ENCODE measurements around the gene GPA33. TPM values are rescaled to one million over a fixed set of nuclear protein-coding genes. Genes with fewer than 3 reads are reported as not detected.

GPA33 gene
- total RNA-seq, 3 donors from 2014 or later (not counting 1 experiment from before 2014, with no cell fraction given) = 2.9 to 4.6 (median 4.5) TPM

- Mint-ChIP-seq H3K27me3 (ENCODE audit: low read depth in 2 of 2) (no peaks in the 10 kb centered on the region), H3K27ac (peak overlapping the region in 1 of 2 donors; percentile 65), H3K36me3 (peaks cover 8% of the 10 kb centered on the region), H3K4me3 (peak overlapping the region; percentile 61), H3K4me1 (peaks cover 47 to 55% of the 10 kb centered on the region in 2 donors), H3K9me3 (peaks cover 2 to 3% of the 10 kb centered on the region in 2 donors)
- intact Hi-C loops (cut with micrococcal nuclease) = no loop called here
- H3K36me3 ChIP-seq (ENCODE audit: control insufficient read depth, insufficient read depth, low read length) = no peaks in the 10 kb centered on the region
- no peak for TF ChIP-seq CTCF (IDR thresholded peaks at IDR 0.05)
- DNase-seq (no peak), ATAC-seq (peak in 2 of 3 donors; percentile 32 to 58)
- no peak overlapping the region for H3K4me3 ChIP-seq (ENCODE audit: low read length)
- H3K9me3 ChIP-seq (ENCODE audit: control insufficient read depth, insufficient read depth, low read length) = peaks cover 7% of the 10 kb centered on the region
- H3K27ac ChIP-seq (ENCODE audit: low read length) = no peak overlapping the region
- H3K4me1 ChIP-seq (ENCODE audit: control insufficient read depth, insufficient read depth, low read length) = peaks cover 35% of the 10 kb centered on the region
- H3K27me3 ChIP-seq (ENCODE audit: control insufficient read depth, insufficient read depth, low read length) = no peaks in the 10 kb centered on the region
- 34% methylated on average over 12 of the region's 12 CpGs for WGBS (ENCODE audit: insufficient coverage)
Measured at GRCh38 chr1:167105271-167106118, 15.3 kb upstream of the GPA33 start.

- Histone ChIP-seq H3K27ac (ENCODE audit: low read length) (no peak overlapping the region), H3K4me1 (ENCODE audit: control insufficient read depth, insufficient read depth, low read length) (peaks cover 26% of the 10 kb centered on the region), H3K36me3 (ENCODE audit: control insufficient read depth, insufficient read depth, low read length) (no peaks in the 10 kb centered on the region), H3K4me3 (ENCODE audit: low read length) (no peak overlapping the region), H3K9me3 (ENCODE audit: control insufficient read depth, insufficient read depth, low read length) (no peaks in the 10 kb centered on the region), H3K27me3 (ENCODE audit: control insufficient read depth, insufficient read depth, low read length) (no peaks in the 10 kb centered on the region)
- Mint-ChIP-seq H3K27me3 (ENCODE audit: low read depth in 2 of 2) (no peaks in the 10 kb centered on the region), H3K36me3 (no peaks in the 10 kb centered on the region), H3K4me3 (peak overlapping the region; percentile 61), H3K4me1 (peaks cover 35 to 42% of the 10 kb centered on the region in 2 donors), H3K9me3 (no peaks in the 10 kb centered on the region), H3K27ac (peak overlapping the region; percentile 45 to 65)
- intact Hi-C loops (cut with micrococcal nuclease) = no loop called here
- no peak for TF ChIP-seq CTCF (IDR thresholded peaks at IDR 0.05)
- peak in 1 of 2 donors; percentile 19 for DNase-seq
- 9% methylated on average over 4 of the region's 6 CpGs for WGBS (ENCODE audit: insufficient coverage)
- ATAC-seq = peak in 2 of 3 donors; percentile 48 to 51
Measured at GRCh38 chr1:167104256-167104633, 14.1 kb upstream of the GPA33 start.

- H3K27me3 Mint-ChIP-seq (ENCODE audit: low read depth in 2 of 2) = peaks cover 0 to 2% of the 10 kb centered on the region in 2 donors
- no peak for TF ChIP-seq CTCF (IDR thresholded peaks at IDR 0.05)
- 92% methylated on average over 5 of the region's 5 CpGs for WGBS (ENCODE audit: insufficient coverage)
- Histone ChIP-seq H3K27ac (ENCODE audit: low read length) (no peak overlapping the region), H3K4me1 (ENCODE audit: control insufficient read depth, insufficient read depth, low read length) (peaks cover 19% of the 10 kb centered on the region), H3K36me3 (ENCODE audit: control insufficient read depth, insufficient read depth, low read length) (no peaks in the 10 kb centered on the region), H3K9me3 (ENCODE audit: control insufficient read depth, insufficient read depth, low read length) (no peaks in the 10 kb centered on the region), H3K27me3 (ENCODE audit: control insufficient read depth, insufficient read depth, low read length) (no peaks in the 10 kb centered on the region), H3K4me3 (ENCODE audit: low read length) (no peak overlapping the region)
- H3K4me3 Mint-ChIP-seq = no peak overlapping the region
- ATAC-seq (no peak), DNase-seq (no peak)
- no peaks in the 10 kb centered on the region for H3K36me3 Mint-ChIP-seq
- no peaks in the 10 kb centered on the region for H3K9me3 Mint-ChIP-seq
- intact Hi-C loops (cut with micrococcal nuclease) = no loop called here
- no peak overlapping the region for H3K27ac Mint-ChIP-seq
- peaks cover 26 to 30% of the 10 kb centered on the region in 2 donors for H3K4me1 Mint-ChIP-seq
Measured at GRCh38 chr1:167102906-167103573, 12.9 kb upstream of the GPA33 start.
